Stimulated activated CD4-positive, alpha-beta T cell treated with anti-CD3 and anti-CD28 coated beads, Interleukin-4, amount 100 ng/mL, for 1 hour (primary cell): Measurements from ENCODE around the gene C9orf50.

ENCODE experiments used
- DNase-seq: peaks from one replicate; pipeline ENCODE4 v3.0.0-alpha.2; 2020

The C9orf50 gene

GRCh38 chr9:129569502-129570449, 51.1 kb downstream of the C9orf50 start:
- no peak for DNase-seq

DNA sequence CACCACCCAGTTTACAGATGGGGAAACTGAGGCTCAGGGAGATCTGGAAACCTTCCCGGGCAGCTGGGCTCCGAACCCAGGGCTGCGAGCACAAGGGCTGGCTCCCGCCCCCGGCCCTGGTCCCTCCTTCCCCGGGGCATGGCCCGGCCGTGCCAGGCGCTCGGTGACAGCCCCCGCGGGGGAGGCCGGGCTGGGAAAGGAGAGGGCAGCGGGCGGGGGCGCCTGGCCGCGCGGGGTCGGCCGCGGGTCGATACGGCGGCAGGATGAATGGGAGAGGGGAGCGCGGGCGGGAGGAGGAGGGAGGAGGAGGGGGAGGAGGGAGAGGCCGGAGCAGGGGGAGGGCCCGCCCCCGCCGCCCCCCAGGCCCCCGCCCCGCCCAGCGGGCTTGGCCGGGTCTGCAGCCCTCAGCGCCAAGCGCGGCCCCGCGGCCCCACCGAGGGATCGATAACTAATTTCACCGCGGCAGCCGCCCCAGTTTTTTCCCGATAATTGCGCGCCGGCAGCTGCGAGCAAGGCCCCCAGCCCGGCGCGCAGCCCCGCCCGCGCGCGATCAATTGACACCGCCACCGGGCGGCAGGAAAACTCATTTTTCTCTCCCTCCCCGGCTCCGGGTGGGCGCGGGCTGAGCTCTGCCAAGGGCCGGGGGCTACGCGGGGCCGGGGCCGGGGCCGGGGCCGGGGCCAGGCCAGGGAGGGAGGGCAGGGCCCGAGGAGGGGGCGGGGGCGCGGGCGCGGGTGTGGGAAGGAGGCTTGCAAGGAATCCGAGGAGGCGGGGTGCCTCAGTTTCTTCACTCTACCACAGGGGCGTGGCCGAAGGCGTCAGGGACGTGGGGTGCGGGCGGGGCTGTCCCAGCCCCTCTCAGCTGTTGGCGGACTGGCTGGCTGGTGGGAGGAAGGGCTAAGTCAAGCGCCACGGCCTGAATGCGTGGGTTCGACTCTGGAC, 52.1 kb downstream of the C9orf50 start:
- DNase-seq = peak; percentile 26

GRCh38 chr9:129567842-129568559, 52.9 kb downstream of the C9orf50 start:
- no peak for DNase-seq

DNA sequence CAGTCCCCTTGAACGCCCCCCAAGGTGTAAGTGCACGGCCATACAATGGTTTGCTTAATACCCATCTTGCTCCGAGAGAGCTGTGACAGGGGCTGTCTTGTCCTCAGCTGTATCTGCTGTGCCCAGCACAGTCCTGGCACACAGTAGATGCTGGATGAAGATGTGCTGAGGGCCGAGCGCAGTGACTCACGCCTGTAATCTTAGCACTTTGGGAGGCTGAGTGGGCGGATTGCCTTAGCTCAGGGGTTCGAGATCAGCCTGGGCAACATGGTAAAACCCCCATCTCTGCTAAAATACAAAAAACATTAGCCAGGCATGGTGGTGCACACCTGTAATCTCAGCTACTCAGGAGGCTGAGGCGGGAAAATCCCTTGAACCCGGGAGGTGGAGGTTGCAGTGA, 53.6 kb downstream of the C9orf50 start:
- no peak for DNase-seq

DNA sequence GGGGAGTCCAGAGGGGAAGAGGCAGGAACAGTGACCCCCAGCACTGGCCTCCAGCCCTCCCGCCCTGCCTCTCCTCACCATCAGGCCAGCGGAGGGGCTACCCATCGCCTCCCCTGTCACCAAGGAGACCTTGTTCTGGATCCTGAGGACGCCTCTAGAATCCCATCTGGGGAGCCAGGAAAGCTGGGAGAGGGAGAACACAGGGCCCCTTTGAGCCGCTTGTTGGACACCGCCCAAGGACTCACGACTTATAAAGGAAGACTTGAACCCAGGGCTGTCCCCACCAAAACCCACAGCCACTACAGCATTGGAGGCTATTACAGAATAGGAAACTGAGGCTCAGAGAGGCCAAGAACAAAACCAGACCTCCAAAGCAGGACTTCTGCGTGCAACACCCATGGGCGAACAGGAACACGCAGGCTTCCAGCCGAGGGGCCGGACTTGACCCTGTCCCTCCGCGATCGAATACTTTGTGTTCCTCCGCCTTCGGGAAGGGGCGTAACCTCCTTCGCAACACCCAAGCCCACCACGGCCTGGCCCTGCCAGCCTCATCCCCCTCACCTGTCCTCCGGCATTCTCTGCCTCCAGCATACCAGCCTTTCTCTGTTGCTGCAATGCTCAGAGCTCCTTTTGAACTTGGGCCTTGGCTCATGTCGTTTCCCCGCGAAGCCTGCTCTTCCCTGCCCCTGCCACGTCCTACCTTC, 54.2 kb downstream of the C9orf50 start:
- DNase-seq = no peak

- DNase-seq = no peak
Observed at GRCh38 chr9:129562917-129563316, 58.0 kb downstream of the C9orf50 start.

GRCh38 chr9:129562514-129562913, 58.4 kb downstream of the C9orf50 start:
- no peak for DNase-seq
